LoVo (cell line): Measurements from ENCODE around the gene MAPT.
"Not testable (repeated sequence)": the region's sequence is repeated elsewhere in the genome, so short reads cannot be mapped to it uniquely, and the experiment has no call there.

Experiments used
- DNase-seq: peaks from one replicate; pipeline ENCODE4 v3.0.0-alpha.2; 2016; ENCODE audit warnings: low spot score

The MAPT gene

DNA sequence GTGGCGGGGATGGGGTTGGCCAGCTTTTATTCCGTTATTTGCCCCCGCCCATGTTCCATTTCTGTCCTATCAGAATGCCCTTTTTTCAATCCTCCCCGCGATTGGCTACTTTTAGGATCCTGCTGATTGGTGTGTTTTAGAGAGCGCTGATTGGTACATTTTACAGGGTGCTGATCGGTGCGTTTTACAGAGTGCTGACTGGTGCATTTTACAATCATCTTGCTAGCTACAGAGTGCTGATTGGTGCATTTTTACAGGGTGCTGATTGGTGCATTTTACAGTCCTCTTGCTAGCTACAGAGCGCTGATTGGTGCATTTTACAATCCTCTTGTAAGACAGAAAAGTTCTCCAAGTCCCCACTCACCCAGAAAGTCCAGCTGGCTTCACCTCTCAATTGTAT lies 32.2 kb upstream of the MAPT start:
- not testable (repeated sequence) for DNase-seq

DNA sequence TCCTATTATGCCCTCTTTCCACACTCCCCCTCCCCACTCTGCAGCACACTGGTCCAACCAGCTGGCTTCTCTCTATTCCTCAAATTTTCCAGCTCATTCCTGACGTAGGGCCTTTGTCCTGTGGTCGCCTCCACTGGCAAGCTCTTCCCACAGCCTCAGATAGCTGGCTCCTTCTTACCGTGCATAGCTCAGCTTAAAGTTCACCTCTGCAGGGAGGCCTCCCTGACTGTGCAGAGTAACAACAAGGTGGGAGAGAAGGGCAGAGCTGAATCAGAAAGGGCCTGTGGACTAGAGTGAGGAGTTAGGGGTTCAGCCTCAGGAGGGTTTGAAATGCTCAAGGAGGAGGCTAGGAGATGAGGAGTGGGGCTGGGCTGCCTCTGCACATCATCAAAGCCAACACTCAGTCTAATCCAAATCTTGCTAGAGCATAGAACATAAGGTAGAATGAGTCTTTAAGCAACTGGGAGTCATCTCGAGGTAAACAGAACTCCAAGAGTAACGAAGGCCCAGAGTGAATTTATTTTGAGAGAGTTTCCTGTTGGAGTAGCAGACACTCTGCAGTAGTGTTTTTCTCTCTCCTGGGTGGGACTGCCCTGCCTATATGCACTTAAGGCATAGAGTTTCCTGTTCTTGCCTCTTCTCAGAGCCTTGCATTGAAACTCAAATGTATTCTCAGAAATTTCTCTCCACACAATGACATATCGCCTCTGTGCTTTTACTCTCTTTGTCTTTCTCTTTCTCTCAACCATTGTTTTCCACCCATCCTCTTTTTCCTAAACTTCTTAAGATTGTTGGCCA lies 30.3 kb upstream of the MAPT start:
- no peak for DNase-seq

DNA sequence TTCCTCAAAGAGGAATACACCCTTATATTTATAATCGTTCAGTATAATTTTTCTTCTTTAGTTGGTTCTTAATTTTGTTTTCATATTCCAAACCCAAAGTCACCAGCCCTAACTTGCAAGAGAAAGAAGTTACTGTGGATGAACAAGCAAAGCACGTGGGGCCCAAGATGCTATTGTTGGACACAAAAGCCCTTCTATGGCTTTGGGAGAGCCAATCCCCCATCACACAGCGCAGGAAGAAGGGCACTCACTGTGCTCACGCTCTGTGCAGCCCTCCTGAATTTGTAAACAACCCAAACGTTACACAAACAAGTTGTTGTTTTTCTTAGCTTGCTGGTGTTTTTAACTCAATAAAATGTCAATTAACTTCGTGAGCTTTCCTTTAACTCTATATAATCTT lies 27.2 kb upstream of the MAPT start:
- no peak for DNase-seq

DNA sequence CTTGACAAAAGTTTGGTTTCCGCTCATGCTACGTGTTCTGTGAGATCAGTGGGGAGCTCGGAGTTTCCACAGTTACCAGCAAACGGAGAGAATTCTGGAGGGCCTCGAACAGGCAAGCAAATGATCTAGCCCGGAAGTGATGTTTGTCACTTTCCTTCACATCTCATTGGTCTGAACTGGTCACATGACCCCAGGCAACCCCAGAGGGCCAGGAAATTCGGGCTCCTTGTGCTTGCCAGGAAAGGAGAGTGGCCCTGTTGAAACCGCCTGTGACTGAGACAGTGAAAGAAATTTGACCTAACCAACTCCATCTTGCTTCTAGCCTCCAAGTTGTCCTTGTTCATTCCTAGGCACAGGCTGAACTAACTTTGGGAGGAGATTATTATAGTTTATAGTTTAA lies 26.7 kb upstream of the MAPT start:
- no peak for DNase-seq

DNA sequence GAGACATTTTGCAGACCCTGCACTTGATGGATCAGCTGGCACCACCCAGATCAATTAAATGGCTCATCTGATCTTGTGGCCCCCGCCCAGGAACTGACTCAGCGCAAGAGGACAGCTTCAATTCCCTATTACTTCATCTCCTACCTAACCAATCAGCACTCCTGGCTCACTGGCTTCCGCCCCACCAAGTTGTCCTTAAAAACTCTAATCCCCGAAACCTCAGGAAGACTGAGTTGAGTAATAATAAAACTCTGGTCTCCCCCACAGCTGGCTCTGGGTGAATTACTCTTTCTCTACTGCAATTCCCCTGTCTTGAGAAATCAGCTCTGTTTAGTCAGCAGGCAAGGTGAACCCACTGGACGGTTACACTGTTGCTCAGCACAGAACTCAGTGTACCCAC lies 26.1 kb upstream of the MAPT start:
- no peak for DNase-seq

DNA sequence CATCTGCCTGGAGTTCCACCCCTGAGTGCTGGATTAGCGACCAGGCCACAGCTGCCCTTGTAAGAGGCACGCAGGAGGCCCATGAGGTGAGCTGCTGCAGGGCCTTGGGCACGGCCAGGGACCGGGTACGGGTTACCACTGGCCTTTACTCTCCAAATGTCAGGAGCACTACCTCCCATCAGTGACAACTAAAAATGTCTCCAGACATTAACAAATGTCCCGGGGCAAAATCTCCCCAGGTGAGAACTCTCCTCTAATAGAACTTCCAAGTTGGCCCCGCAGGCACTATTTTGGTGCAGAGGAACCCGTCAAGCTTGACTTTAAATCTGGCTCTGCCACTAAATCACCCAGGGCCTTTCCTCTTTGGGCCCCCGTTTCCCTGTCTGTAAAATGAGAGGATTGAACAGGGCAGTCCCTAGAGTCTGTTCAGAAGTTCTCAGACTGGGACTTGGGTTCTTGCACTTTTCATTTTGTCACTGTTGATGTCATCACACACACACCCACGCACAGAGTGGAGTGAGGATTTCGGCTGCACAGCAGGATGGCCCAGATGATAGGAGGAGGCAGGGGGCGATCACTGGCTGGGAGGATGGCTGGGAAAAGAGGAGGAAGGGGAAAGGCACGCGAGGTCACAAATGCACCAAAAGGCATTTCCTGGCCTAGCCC lies 24.5 kb upstream of the MAPT start:
- no peak for DNase-seq

DNA sequence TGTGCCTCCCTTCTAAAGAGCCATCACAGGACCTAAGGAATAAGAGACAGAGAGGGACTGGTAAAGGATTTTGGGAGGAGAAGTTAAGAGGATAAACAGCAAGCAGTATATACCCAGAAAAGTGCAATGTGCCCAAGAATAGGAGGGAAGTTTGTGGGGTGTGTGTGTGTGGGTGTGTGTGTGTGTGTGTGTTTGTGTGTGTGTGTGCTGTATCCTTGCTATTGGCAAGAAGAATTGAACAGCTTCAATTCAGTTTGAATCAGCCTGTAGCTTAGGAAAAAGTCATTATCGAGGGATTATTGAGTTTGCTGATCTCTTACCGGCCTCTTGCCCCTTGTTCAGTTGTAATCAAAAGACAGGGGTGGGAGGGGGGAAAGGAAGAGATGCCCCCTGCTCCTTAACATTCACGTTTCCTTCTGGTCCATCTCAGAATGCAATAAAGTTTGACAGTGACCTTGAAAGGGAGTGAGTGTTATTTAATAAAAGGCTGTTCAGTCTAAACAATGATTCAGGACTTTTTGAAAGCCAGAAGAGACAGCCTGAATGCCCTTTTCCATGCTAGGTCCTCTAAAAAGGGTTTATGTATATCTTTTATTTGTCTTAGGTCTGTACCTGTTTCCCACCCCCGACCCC lies 23.9 kb upstream of the MAPT start:
- DNase-seq = no peak

DNA sequence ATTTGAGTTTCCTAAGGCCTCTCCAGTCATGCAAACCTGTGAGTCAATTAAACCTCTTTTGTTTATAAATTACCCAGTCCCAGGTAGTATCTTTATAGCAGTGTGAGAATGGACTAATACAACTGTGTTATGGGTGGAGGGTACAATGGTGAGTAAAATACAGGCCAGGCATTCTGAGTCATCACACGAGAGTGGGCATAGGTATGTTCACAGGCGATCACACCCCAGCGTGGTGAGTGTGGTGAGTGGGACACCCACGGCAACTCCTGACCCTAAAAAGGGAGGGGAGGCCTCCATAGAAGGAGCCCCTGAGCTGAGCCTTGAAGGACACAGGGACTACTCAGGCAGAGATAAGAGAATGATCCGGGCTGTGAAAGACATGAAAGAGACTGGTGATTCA lies 22.6 kb upstream of the MAPT start:
- DNase-seq = no peak

DNA sequence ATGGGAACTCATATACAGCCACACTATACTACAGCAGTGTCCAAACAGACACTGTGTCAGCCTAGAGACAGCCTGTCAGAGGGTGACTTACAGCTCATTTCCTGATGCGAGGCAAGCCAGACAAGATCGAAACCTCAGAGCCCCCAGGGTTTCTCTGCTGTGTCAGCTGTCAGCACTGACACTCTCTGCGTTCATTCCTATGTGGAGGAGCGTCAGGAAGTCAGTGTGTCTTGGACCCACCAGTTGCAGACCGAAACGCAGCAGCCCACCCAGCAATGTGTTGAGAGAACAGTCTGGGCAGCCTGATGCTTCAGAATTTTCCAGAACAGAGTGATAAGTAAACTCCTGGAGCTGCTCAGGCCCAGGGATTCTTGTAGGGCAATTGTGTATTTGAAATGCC lies 20.6 kb upstream of the MAPT start:
- DNase-seq = no peak

DNA sequence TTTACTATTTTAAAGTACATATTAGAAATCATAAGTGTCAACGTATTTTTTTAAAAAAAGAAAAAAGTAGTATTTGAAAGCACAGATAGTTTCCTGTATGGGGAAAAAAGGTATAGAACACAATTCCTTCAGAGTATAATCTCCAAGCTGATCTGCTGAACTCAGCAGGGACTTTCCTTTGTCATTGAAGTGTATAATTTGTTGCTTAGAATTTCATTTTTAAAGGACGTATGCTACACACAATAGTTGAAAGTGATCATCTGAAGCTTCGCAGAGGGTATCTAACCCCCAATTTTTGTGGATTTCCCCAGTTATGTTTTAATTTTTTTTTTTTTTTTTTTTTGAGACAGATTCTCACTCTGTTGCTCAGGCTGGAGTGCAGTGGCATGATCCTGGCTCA lies 20.2 kb upstream of the MAPT start:
- DNase-seq = no peak

DNA sequence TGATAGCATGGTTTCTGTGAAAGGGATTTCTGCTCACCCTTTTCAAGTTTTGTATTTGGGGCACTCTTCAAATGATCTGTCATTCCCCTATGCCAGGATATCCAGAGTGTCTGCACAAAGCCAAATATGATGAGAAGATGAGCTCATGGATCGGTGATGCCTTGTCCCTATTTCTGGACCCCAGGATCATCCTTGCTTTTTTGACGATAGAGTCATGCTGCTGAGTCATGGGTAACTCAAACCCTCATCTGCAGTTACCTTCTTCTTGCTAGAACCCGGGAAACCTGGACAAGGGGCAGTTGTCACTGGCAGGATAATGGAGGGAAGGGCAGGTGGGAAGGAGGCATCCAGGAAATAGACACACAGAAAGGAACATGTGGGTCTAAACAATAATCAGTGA lies 17.8 kb upstream of the MAPT start:
- no peak for DNase-seq

DNA sequence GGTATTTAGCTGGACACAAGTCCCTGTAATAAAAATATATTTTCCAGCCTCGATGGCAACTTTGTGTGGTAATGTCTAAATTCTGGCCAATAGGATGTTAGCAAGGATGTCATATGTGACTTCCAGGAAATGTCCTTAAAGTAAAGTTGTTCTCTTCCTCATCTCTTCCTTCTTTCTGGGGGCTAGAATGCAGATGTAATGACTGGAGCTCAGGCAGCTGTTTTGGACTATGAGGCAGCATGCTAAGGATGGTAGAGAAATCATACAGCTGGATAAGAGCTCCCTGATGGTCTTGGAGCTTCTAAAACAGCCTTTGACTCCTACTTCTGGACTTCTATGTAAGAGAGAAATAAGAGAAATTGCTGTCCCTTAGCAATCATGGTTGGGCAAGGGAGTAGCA lies 16.9 kb upstream of the MAPT start:
- no peak for DNase-seq

DNA sequence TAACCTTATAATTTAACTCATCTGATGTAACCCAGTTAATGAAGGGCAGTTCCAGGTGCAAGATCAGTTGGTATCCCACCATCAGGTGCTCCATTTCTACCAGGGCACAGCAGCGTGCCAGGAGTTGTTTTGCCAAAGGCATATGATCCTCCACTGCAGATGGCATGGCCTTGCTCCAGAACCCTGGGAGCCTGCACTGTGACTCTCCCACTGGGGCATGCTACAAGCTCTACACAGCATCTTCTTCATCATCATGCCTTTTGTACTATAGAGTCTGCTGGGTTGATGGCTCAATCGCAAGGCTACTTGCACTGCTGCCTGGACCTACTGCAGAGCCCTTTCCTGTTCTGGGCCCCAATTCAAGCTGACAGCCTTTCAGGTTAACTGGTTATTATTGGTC lies 11.3 kb upstream of the MAPT start:
- DNase-seq = no peak

DNA sequence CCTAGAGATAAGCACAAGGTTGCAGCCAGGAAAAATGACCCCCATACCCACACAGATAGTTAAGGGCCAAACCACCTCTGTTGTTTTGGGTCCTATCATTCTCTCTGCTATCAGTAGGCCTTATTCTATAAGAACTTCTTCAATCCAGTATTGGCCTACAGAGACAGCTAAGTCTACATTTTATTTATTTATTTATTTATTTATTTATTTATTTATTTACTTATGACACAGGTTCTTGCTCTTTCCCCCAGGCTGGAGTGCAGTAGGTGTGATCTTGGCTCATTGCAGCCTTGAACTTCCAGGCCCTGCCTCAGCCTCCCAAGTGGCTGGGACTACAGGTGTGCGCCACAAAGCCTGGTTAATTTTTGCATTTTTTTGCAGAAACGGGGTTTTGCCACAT lies 7.5 kb upstream of the MAPT start:
- no peak for DNase-seq

DNA sequence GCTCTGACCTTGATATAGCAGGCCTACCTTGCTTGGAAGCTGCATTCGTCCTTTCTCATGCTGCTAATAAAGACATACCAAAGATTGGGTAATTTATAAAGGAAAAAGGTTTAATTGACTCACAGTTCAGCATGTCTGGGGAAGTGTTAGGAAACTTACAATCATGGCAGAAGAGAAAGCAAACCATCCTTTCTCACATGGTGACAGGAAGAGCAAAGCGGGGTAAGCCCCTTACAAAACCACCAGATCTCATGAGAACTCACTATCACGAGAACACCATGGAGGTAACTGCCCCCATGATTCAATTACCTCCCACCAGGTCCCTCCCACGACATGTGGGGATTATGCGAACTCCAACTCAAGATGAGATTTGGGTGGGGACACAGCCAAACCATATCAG lies 6.0 kb upstream of the MAPT start:
- no peak for DNase-seq

DNA sequence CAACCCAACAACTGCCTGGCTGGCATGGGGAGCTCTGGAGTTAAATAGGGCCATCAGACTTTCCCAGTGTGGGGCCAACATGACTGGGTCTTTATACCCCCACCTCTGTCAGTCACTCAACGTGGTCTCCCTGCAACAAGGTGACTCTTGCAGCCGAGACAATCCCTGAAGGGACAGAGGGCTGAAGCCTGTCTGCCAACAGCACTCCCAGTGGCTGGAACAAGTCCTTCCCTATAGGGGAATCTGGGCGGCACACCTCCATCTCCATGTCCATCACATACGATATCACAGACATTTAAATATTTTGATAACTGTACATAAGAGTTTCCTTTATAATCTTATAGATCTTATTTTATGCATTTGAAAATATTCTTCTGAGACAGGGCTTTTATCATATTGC lies 4.8 kb upstream of the MAPT start:
- DNase-seq = no peak

DNA sequence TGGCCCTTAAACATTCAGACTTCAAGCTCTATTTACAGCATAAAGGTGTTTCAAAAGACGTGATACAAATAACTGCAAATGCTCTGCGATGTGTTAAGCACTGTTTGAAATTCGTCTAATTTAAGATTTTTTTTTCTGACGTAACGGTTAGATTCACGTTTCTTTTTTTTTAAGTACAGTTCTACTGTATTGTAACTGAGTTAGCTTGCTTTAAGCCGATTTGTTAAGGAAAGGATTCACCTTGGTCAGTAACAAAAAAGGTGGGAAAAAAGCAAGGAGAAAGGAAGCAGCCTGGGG lies 681 bp upstream of the MAPT start:
- no peak for DNase-seq

DNA sequence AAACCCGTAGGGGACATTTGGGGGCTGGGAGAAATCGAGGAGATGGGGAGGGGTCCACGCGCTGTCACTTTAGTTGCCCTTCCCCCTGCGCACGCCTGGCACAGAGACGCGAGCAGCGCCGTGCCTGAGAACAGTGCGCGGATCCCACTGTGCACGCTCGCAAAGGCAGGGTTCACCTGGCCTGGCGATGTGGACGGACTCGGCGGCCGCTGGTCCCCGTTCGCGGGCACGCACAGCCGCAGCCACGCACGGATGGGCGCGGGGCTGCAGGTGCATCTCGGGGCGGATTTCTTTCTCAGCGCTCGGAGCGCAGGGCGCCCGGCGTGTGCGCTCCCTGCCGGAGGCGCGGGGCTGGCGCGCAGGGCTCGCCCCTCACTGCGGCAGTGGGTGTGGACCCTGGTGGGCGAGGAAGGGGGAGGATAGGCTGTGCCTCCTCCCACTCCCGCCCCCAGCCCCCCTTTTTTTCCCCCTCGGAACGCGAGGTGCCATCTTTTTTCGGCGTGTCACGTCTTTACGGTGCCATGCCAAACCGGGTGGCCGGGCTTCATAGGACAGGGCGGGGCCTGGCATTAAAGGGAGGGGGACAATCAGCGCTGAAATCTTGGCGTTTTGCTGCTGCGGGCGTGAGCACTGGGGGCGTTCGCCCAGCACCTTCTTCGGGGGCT lies 1.1 kb downstream of the MAPT start:
- no peak for DNase-seq

DNA sequence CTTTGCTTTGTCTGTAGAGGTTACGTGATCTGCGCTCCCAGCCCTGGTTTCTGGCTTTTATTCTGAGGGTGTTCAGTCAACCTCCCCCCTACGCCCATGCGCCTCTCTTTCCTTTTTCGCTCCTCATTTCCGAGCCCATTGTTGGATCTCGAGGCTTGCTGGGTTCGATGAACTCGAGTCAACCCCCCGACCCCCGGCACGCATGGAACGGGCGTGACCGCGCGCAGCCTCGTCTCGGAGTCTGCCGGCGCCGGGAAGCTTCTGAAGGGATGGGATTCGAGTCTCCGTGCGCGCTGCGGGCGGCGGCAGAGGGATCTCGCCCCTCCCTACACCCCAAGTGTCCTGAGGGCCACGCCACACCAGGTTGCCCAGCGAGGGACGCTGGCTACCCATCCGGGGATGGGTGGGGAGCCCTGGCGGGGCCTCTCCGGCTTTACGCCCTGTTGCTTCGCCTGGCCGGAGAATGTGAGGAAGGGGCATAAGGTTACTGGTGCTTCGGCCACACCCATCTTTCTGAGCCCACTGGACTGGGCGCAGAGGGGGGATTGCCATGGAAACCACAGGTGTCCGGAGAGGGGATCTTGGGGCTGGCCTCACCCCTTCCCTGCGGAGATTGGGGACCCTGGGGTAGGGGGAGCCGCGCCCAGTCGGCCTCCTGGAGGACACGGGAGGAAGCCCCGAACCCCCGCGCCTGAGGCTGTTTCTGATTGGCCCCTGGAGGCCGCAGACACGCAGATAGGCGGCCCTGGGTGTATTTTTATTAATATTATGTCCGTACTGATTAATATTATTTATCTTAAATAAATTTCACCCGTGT lies 1.8 kb downstream of the MAPT start:
- DNase-seq = no peak

DNA sequence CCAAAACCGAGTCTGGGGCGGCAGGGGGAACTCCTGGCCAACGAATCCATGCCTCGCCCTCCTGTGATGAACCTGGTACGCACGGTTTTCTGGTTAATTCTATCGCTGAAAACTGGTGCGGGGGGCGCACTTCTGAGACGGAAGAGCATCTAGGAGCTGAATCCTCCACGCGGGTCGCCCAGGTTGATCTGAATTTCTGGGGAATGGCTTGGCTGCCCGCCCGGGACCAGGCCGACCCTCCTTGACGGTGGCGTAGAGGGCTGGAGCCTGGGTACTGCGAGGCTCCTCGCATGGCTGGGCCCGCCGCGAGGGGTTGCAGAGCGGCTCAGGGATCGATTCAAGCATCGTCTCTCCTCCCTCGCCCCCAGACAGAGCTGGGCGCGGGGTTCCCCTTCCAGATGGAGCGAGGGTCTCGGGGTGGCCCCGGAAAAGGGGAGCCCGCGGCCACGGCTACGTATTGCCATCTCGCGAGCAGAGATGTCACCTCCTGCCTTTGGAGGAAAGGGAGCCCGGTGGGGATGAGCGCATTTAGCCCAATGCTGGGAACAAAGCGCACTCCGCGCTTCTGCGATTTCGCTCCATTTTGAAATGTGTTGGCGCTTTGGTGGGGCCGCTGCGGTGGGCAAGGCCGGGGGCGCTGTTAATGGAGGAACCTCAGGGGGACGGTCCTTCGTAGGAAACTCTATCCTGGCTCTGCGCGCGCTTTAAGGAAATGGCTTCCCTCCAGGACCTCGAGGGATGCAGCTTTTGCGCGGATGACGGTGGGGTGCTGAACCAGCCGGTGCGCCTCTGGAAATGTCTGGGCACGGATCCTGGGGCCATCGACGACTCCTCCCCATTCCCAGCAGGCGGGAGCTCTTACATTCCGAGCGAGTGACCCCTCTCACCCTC lies 2.7 kb downstream of the MAPT start:
- no peak for DNase-seq

DNA sequence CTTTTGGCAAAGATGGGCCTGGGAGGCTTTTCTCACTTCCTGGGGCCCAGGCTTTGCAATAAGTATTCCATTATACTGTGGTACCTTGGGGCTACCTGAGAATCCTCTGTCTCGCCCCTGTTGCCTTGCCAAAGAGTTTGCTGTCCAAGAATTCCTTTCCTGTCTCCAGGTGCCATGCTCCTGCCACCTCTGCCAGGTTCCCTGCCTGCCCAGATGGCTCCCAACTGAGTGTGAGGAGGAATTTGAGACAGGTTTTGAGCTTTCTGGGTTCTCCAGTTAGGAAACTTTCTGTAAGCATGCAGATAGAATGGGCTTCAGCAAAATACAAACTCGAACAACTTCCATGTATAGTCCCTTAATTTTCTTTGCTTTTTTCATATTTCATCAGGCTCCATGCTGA lies 5.8 kb downstream of the MAPT start:
- no peak for DNase-seq
